Thyroid gland (tissue), 4 donors: Measurements from ENCODE around the gene C2CD3.

Experiments
- POLR2A ChIP-seq, 2 donors: fragments of 450-650 bp; IDR thresholded peaks; one replicate each; pipeline ENCODE4 v1.6.1; 2017; ENCODE audit warnings: antibody characterized with exemption in 2 of 2, mild to moderate bottlenecking in 2 of 2, moderate library complexity in 1 of 2
- TF ChIP-seq, protein P1 (sequence below), 6 experiments: fragments of 200-600 bp in 3 of 6; fragments of 450-650 bp in 3 of 6; sonication (generic) in 3 of 6; IDR thresholded peaks; one replicate each; pipeline ENCODE4 v1.5.1; 2016 to 2019; ENCODE audit warnings: antibody characterized with exemption in 6 of 6, mild to moderate bottlenecking in 2 of 6, inconsistent platforms in 1 of 6, moderate library complexity in 1 of 6

- TF ChIP-seq, protein P1, sequence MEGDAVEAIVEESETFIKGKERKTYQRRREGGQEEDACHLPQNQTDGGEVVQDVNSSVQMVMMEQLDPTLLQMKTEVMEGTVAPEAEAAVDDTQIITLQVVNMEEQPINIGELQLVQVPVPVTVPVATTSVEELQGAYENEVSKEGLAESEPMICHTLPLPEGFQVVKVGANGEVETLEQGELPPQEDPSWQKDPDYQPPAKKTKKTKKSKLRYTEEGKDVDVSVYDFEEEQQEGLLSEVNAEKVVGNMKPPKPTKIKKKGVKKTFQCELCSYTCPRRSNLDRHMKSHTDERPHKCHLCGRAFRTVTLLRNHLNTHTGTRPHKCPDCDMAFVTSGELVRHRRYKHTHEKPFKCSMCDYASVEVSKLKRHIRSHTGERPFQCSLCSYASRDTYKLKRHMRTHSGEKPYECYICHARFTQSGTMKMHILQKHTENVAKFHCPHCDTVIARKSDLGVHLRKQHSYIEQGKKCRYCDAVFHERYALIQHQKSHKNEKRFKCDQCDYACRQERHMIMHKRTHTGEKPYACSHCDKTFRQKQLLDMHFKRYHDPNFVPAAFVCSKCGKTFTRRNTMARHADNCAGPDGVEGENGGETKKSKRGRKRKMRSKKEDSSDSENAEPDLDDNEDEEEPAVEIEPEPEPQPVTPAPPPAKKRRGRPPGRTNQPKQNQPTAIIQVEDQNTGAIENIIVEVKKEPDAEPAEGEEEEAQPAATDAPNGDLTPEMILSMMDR (IDR thresholded peaks at IDR 0.05): no peak
- TF ChIP-seq POLR2A (IDR thresholded peaks at IDR 0.05): no peak
These were observed 25.0 kb upstream of the C2CD3 start for GRCh38 chr11:74195828-74196227.
